Measurements from ENCODE around the gene CTNNBL1.

DNA sequence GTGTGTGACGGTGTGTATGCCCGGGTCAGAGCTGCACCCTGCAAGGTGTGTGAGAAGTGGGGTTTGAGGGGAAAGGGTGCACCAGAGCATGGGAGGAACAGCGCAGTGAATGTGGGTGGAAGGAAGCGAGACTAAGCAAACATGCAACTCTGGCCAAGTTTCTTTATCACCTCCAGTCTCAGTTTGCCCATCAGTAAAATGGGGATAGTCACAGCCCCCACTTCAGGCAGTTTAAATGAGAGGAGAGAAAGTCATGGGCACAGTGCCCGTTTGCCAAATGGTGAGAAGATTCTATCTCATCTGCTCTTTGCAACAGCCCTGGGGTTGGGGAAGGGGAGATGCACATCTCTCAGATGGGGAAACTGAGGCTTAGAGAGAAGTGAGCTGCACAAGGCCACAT, 196.3 kb downstream of the CTNNBL1 start:
- TF ChIP-seq EP300 (IDR thresholded peaks at IDR 0.05): no peak
- TF ChIP-seq, protein P1, sequence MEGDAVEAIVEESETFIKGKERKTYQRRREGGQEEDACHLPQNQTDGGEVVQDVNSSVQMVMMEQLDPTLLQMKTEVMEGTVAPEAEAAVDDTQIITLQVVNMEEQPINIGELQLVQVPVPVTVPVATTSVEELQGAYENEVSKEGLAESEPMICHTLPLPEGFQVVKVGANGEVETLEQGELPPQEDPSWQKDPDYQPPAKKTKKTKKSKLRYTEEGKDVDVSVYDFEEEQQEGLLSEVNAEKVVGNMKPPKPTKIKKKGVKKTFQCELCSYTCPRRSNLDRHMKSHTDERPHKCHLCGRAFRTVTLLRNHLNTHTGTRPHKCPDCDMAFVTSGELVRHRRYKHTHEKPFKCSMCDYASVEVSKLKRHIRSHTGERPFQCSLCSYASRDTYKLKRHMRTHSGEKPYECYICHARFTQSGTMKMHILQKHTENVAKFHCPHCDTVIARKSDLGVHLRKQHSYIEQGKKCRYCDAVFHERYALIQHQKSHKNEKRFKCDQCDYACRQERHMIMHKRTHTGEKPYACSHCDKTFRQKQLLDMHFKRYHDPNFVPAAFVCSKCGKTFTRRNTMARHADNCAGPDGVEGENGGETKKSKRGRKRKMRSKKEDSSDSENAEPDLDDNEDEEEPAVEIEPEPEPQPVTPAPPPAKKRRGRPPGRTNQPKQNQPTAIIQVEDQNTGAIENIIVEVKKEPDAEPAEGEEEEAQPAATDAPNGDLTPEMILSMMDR (IDR thresholded peaks at IDR 0.05): no peak
- no peak for TF ChIP-seq POLR2A (IDR thresholded peaks at IDR 0.05)
- no peak for TF ChIP-seq POLR2AphosphoS5 (IDR thresholded peaks at IDR 0.05)

All from stomach (tissue), 4 donors.